ENCODE measurements around the gene SH3PXD2B. TPM values are rescaled to one million over a fixed set of nuclear protein-coding genes. Genes with fewer than 3 reads are reported as not detected.
A peak's percentile ranks its signal among the peaks of the same experiment; 100 is the strongest.
"Not testable (repeated sequence)": the region's sequence is repeated elsewhere in the genome, so short reads cannot be mapped to it uniquely, and the experiment has no call there.

SH3PXD2B gene
- total RNA-seq, 4 donors from 2014 or later: 13.7 to 27.1 (median 21.1) TPM

GRCh38 chr5:172479784-172480115 lies 25.4 kb upstream of the SH3PXD2B start:
- TF ChIP-seq POLR2A (IDR thresholded peaks at IDR 0.05): no peak
- Histone ChIP-seq H3K27ac (peak overlapping the region in 1 of 3 donors; percentile 3), H3K27me3 (no peaks in the 10 kb centered on the region), H3K36me3 (no peaks in the 10 kb centered on the region), H3K4me3 (replicated peaks in 1 of 3) (no peak overlapping the region), H3K9me3 (no peaks in the 10 kb centered on the region), H3K4me1 (no peaks in the 10 kb centered on the region)
- DNase-seq: no peak
- intact Hi-C loops (cut with DNase I): loop anchor here (5.0 kb wide), 1 partner anchor 218 kb away; no protein-coding TSS in a partner anchor
- WGBS, 2 donors: 97 to 98% methylated on average over 4 to 5 of the region's 5 CpGs

GRCh38 chr5:172479034-172479783 lies 24.9 kb upstream of the SH3PXD2B start:
- intact Hi-C loops (cut with DNase I): loop anchor here (5.0 kb wide), 1 partner anchor 218 kb away; no protein-coding TSS in a partner anchor
- H3K4me1 ChIP-seq: no peaks in the 10 kb centered on the region
- DNase-seq: peak; percentile 77 to 82
- 47 to 49% methylated on average over 19 to 21 of the region's 21 CpGs for WGBS, 2 donors
- no peak overlapping the region for H3K4me3 ChIP-seq (replicated peaks in 1 of 3)
- no peaks in the 10 kb centered on the region for H3K9me3 ChIP-seq
- H3K27me3 ChIP-seq: no peaks in the 10 kb centered on the region
- H3K36me3 ChIP-seq: no peaks in the 10 kb centered on the region
- TF ChIP-seq CTCF (IDR thresholded peaks at IDR 0.05) (peak; percentile 44 to 95 (median 70)), POLR2A (IDR thresholded peaks at IDR 0.05) (no peak)
- H3K27ac ChIP-seq: peak overlapping the region in 1 of 3 donors; percentile 3

- DNase-seq; H3K4me1 ChIP-seq; H3K27me3 ChIP-seq; H3K36me3 ChIP-seq; H3K4me3 ChIP-seq (replicated peaks in 1 of 3); H3K9me3 ChIP-seq; H3K27ac ChIP-seq: not testable (repeated sequence)
- 52 to 56% methylated on average over 3 of the region's 3 CpGs for WGBS, 2 donors
- intact Hi-C loops (cut with DNase I): loop anchor here (5.0 kb wide), 1 partner anchor 219 kb away; no protein-coding TSS in a partner anchor
These were observed 24.3 kb upstream of the SH3PXD2B start for GRCh38 chr5:172478695-172479033.

GRCh38 chr5:172478256-172478655 lies 23.9 kb upstream of the SH3PXD2B start:
- no peak overlapping the region for H3K27ac ChIP-seq
- no peak for DNase-seq

GRCh38 chr5:172477466-172477865 lies 23.1 kb upstream of the SH3PXD2B start:
- Histone ChIP-seq H3K27me3 (no peaks in the 10 kb centered on the region), H3K9me3 (no peaks in the 10 kb centered on the region), H3K36me3 (no peaks in the 10 kb centered on the region), H3K4me3 (replicated peaks in 1 of 3) (no peak overlapping the region), H3K4me1 (no peaks in the 10 kb centered on the region), H3K27ac (no peak overlapping the region)
- no peak for TF ChIP-seq POLR2A (IDR thresholded peaks at IDR 0.05)
- no peak for DNase-seq
- 78 to 85% methylated on average over 4 of the region's 4 CpGs for WGBS, 2 donors
- intact Hi-C loops (cut with DNase I): loop anchor here (5.0 kb wide), 1 partner anchor 220 kb away; no protein-coding TSS in a partner anchor

More at GRCh38 chr5:172478256-172478655, 23.9 kb upstream of the SH3PXD2B start:
- intact Hi-C loops (cut with DNase I): loop anchor here (5.0 kb wide), 1 partner anchor 219 kb away; no protein-coding TSS in a partner anchor
- no peaks in the 10 kb centered on the region for H3K27me3 ChIP-seq
- 81 to 88% methylated on average over 3 of the region's 3 CpGs for WGBS, 2 donors
- H3K4me1 ChIP-seq: no peaks in the 10 kb centered on the region
- H3K9me3 ChIP-seq: no peaks in the 10 kb centered on the region
- no peak for TF ChIP-seq CTCF (IDR thresholded peaks at IDR 0.05)
- no peak for TF ChIP-seq POLR2A (IDR thresholded peaks at IDR 0.05)
- H3K36me3 ChIP-seq: no peaks in the 10 kb centered on the region
- H3K4me3 ChIP-seq (replicated peaks in 1 of 3): no peak overlapping the region

- DNase-seq: no peak
- H3K36me3 ChIP-seq: no peaks in the 10 kb centered on the region
- H3K9me3 ChIP-seq: no peaks in the 10 kb centered on the region
- no peak for TF ChIP-seq CTCF (IDR thresholded peaks at IDR 0.05)
- no peak for TF ChIP-seq POLR2A (IDR thresholded peaks at IDR 0.05)
- no peak overlapping the region for H3K4me3 ChIP-seq (replicated peaks in 1 of 3)
- peaks cover 7 to 8% of the 10 kb centered on the region in 2 donors for H3K4me1 ChIP-seq
- WGBS, 2 donors: 86 to 87% methylated on average over 7 of the region's 7 CpGs
- H3K27me3 ChIP-seq: no peaks in the 10 kb centered on the region
- intact Hi-C loops (cut with DNase I): no loop called here
- no peak overlapping the region for H3K27ac ChIP-seq
These were observed 20.0 kb upstream of the SH3PXD2B start for GRCh38 chr5:172474293-172474692.

Measured in thyroid gland (tissue), 4 donors.